GM21367 (cell line): ENCODE data around the gene MUS81.
"Not testable (repeated sequence)": the region's sequence is repeated elsewhere in the genome, so short reads cannot be mapped to it uniquely, and the experiment has no call there.

ENCODE experiments used
- ATAC-seq: cut with Tn5 transposase; IDR thresholded peaks from one replicate; pipeline ENCODE4 v1.9.1; 2021; ENCODE audit not compliant: unreplicated experiment

Gene MUS81, protein sequence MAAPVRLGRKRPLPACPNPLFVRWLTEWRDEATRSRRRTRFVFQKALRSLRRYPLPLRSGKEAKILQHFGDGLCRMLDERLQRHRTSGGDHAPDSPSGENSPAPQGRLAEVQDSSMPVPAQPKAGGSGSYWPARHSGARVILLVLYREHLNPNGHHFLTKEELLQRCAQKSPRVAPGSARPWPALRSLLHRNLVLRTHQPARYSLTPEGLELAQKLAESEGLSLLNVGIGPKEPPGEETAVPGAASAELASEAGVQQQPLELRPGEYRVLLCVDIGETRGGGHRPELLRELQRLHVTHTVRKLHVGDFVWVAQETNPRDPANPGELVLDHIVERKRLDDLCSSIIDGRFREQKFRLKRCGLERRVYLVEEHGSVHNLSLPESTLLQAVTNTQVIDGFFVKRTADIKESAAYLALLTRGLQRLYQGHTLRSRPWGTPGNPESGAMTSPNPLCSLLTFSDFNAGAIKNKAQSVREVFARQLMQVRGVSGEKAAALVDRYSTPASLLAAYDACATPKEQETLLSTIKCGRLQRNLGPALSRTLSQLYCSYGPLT

DNA sequence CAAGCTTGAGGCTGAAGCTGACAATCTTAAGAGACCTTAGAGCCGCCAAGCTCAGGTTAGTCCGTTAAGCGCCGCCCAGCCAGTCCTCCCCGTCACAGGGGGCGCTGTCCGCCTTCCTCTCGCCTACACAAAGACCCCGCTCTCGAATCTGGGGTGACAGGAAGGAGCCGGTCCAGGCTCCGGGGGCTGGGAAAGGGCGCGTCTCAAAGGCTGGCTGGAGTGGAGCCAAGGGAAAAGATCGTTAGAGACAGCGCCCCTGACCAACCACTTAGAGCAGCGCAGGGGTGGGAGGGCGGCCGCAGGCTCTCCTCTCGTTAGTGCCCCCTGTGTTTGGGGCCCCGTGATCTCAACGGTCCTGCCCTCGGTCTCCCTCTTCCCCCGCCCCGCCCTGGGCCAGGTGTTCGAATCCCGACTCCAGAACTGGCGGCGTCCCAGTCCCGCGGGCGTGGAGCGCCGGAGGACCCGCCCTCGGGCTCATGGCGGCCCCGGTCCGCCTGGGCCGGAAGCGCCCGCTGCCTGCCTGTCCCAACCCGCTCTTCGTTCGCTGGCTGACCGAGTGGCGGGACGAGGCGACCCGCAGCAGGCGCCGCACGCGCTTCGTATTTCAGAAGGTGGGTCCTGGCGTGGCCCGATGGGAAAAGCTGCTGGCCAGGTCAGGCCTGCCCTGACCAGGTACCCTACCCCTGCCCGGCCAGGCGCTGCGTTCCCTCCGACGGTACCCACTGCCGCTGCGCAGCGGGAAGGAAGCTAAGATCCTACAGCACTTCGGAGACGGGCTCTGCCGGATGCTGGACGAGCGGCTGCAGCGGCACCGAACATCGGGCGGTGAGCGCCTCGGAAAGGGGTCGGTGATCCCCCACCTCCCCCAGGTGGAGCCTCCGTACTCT is at the start of gene MUS81:
Gene MUS81, plus strand, starts transcription at position 156 of the 887 bp plus-strand sequence. Its CDS starts 321 bp downstream, at position 477.
- ATAC-seq: no peak

DNA sequence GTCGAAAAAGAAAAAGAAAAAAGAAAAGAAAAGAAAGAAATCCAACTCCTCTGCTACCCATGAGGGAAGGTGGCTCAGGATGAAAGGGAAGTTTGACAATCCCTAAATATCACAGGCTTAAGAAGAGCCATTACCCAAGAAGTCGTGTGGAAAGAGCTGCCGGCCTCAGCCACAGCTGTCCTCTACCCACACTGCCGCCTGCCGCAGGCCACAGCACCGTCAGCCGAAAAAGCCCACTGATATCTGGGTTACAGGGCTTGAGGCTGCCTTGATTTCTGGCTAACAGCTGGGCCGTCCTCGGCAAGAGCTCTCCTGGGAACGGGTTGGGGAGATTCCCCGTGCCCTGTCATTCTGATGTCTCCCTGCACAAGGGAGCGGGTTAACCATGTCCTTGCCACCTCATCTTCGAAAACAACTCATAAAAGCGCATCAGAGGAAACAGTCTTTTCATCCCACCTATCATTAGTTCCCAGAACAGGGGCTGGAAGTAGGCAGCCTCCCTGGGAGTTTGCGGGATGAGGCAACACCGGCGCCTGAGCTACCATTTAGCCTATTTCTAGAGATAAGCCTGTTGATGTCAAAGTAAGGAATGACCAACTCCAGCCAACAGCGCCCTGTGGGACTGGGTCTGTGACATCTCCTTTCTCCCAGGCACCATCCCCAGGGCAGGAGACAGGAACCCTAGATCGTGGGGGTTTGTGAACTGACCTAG is 48.3 kb upstream of the MUS81 start:
- ATAC-seq: no peak

DNA sequence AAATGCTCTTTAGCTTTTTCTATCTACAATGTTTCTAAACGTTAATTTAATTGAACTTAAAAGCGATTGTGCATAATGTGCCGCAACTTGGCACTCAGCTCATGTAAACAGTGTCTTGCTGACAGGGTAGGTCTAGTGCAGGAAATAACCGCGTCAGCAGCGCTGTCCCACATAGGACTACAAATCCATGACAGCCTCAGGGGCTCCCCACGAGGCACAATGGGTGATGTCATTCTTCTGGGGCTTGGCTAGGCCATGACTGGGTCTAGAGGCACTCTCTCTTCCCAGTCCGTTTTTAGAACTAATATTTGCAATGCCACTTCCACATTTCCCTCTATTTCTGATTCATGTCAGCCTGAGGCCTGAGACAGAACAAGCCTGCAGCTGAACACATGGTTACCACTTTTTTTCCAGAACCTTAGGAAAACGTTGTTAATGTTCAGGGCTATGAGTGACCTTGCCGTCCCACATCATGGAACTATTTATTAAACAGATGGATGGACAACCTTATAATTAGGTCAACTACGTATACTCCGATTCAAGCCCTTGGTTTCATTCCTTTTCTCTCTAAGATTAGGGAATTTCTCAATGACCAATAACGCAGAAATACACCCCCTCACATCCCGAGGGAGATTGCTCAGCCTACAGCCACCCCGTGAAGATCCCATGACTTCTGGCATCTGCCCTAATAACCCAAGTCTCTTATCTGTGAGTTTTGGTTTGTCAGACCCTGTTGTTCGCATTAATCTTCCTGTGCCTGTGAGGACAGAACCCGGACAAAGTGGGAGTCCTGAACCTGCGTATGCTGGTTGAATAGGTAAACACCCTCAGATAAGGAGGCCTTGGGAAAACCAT is 45.9 kb upstream of the MUS81 start:
- no peak for ATAC-seq

DNA sequence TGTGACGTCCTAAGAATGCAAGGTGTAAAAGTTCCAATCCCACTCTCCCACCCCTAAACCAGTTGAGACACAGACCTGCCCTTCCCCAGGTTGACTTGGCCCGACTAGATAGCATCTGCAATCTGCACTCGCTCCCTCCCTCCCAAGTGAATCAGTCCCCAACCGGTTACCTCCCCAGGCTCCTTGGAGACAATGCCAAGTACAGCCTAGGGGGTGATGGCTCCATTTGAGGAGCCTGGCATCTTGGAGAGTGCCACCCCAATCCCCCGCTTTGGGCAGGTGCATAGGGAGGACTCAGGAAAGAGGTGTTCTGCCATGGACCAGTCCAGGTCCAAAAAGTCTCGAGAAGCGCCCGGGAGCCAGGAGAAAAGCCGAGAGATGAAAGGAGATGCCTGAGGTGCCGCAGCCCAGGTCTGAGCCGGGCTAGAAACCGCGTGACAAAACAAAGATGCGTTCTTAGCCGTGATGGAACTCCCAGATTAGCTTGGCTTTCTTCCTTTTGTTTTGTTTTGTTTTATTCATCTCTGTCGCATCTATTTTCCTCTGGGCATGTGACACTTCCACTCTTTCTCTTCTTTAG is 45.2 kb upstream of the MUS81 start:
- ATAC-seq: no peak

DNA sequence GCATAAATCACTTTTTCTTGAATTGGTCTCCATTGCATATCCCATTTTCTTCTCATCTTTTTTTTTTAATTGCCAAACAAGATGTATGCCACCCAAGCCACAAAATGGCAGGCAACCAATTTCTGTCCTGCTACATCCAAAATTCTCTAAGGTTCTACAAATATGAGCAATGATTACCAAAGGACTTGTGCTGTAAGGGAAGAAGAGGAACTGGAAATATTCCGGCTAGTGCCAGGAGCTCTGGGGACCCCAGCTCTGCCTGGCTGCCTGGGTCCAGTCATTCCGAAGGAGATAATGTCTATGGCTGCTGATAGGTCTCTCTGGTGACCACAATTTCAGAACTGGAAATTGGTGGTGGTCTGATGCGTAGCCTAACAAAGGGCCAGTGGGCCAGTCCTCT is 43.5 kb upstream of the MUS81 start:
- ATAC-seq: no peak

DNA sequence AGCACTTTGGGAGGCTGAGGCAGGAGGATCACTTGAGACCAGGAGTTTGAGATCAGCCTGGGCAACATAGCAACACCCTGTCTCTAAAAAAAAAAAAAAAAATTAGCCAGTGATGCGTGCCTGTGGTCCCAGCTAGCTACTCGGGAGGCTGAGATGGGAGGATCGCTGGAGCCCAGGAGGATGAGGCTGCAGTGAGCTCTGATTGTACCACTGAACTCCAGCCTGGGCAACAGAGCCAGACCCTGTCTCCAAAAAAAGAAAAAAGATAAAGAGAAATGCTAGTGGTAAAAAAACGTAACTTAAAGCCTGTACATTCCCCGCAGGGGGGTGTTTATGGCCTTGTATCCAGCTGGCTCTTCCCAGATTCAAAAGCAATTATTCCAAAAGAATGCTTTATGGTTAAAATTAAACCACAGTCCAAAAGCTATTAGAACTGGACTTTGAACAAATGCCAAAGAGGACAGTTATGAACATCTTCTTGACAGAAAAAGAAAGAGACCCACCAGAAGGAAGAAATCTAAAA is 42.9 kb upstream of the MUS81 start:
- ATAC-seq: no peak

DNA sequence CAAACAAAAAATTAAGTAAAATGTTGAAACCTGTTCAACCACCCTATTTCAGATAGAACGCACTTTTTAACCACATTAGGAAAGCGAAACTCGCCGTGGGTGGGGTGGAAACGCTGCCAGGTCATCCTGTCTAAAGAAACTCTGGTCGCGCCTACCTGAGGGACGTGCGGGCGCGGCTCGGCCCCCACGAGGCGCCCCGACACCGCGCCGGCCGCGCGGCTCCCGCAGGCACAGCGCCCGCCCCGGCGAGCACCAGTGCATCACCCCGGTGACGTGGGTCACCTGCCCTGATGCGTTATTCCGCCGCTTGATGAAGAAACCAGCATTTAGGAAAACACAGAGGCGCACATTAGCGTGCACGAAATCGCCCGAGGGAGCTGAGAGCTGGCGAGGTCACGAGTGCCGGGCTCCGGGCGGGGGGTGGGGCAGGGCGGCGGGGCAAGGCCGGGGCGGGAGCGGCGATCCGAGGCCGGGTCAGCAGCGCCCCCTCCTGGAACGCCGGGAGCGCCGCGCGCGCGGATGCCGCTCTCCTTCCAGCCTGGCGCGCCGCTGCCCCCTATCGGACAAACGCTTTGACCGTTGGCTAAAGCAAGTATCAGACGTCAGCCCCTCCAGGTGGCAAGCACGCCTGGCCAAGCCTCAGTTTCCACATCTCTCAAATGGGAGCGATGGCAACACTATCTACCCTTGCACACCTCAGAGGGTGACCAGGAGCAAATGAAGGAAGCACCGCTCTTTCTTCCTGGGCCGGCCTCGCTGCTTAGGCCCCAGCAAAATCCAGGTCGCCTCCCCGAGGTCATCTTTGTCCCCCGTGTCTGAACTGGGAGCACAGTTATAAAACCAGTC is 42.2 kb upstream of the MUS81 start:
- peak; percentile 67 for ATAC-seq

DNA sequence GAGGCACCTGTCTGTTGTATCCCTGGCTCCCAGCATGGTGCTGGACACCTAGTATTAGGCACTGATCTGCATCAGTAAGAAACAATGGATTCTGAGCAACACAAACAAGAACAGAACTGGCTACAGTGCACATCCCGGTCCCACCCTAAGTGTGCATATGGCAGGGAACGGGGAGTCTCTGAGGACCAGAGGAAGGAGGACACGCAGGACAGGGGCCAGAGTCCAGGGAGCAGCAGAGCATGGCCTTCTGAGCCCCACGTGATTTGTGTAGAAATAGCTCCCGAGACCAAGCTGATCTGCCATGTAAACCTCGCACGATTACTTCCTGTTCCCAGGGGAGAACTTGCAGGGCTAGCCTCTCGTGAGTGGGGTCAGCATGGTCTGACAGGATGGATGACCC is 39.1 kb upstream of the MUS81 start:
- ATAC-seq: no peak

DNA sequence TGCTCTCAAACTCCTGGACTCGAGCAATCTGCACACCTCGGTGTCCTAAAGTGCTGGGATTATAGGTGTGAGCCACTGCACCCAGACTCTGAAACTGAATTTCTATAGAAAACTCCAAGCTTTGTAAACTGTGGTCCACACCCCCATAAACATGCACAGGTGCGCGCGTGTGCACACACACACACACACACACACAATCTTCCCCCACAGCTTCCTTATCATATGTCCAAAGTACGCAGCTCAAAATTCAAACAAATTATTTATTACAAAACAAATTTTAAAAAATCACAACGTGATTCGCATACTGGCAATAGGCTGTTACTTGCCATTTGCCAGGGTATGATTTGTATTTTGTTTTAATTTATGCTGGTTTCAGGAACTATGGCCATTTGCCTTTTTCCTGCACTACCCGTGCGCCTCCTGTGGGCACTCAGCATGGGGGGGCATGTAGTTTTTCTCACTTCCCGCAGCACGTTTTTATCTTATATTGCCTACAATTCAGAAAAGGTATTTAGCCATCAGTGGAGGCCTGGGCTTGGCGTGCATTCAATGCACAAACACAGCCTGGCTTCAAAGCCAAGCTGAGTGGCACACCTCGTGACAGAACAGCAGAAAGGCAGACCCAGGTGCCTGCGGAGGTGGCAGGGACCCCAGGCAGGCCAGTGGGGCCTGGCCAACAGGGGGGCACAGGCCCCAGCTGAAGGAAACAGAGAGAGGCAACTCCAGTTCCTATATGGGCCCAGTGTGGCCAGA is 37.3 kb upstream of the MUS81 start:
- no peak for ATAC-seq

DNA sequence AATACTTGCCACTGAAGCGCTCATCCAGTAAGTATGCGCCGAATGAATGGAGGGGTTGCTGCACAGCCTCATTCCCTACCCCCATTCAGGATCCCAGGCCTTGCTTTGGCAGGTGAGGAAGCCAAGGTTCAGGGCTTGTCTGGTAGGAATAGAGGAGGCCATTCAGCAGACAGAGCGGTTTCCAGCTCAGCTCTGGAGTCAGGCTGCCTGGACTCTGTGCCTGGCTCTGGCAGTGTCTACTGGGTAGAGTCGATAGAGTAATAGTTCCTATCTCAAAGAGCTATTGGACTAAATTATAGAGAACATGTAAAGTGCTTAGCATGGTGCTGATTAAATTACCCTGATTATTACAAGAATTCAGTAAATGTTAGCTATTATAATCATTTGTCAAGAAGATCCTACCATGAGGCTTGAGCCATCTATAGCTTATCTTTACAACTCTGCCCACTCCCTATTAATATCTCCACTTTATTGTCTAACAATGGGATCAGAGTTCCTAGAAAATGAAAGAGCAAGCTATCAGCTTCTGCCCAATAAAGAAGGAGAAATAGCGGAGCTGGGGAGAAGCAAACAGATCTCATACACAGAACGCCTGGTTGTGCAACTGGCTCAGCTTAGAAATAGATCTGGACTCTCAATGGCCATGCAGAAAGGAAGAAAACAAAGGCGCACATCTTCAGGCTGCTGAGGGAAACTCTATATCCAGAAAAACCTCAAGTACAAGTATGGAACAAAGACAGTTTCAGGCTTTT is 33.1 kb upstream of the MUS81 start:
- no peak for ATAC-seq

DNA sequence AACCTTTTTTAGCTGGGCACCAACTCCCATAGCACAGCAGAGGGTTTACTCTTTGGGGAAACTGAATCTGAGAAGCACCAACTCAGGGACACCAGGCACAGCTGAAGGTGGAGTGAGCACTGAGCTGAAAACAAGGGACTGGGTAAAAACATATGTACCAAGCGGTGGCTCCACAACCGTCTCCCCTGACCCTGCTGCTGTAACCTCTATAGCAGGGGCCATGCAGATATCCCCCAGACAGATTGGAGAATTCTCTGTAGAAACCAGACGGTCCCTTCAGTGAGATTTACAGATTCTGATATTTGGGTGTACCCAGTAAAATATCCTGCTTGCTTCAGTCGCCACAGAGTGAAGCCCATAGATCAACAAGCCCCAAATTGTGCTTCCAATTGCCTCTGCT is 30.8 kb upstream of the MUS81 start:
- ATAC-seq: no peak

DNA sequence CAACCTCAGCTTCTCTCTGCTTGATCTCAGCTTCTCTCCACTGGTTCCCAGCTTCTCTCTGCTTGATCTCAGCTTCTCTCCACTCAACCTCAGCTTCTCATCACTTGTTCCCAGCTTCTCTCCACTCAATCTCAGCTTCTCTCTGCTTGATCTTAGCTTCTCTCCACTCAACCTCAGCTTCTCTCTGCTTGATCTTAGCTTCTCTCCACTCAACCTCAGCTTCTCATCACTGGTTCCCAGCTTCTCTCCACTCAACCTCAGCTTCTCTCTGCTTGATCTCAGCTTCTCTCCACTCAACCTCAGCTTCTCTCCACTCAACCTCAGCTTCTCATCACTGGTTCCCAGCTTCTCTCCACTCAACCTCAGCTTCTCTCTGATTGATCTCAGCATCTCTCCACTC is 28.0 kb upstream of the MUS81 start:
- not testable (repeated sequence) for ATAC-seq

DNA sequence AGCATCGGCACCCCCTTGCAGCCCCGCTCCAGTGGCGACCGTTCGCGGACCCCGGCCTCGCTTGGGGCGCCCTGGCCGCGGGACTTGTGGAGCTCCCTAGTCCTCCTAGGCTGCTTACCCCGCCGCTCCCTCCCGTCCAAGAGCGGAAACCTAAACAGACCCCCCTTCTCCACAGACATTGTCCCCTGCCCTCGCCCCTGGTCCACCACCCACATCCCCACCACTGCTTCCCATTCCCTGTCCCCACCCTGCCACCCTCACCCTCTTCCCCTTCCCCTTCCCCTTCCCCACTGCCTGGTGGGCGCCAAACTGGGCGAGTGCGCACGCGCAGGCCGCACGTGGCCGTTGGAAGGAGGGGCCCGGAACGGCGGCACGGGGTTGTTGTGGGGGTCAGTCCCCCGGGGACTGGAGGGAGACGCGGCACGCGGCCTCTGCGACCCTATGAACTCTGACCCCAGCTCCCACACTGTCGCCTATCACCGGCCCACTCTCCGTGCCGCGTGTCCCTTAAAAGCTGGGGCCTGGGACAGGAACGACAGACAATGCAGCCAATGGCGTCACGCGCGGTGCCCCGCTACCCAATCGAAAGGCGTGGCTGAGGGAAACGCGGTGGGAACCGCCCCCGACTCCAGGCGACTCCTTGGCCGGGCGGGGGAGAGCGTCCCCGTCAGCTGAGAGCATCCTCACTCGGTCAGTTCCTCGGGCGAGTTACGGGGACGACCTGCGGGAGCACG is 26.8 kb upstream of the MUS81 start, which contains the start of gene SNX32:
Gene SNX32, plus strand, starts transcription at position 667 of the 734 bp plus-strand sequence. CDS start 103 bp downstream, outside the sequence.
- ATAC-seq: no peak

DNA sequence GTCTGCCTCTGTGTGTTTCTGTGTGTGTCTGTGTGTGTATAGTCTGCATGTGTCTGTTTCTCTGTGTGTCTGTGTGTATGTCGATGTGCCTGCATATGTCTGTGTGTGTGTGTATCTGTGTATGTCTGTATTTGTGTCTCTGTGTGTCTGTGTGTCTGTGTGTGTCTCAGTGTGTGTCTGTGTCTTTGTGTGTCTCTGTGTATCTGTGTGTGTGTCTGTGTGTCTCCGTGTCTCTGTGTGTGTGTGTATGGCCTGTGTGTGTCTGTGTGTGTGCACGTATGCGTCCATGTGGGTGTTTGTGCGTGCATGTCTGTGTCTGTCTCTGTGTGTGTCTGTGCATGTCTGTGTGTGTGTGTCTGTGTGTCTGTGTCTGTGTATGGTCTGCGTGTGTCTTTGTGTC is 26.0 kb upstream of the MUS81 start:
- no peak for ATAC-seq

DNA sequence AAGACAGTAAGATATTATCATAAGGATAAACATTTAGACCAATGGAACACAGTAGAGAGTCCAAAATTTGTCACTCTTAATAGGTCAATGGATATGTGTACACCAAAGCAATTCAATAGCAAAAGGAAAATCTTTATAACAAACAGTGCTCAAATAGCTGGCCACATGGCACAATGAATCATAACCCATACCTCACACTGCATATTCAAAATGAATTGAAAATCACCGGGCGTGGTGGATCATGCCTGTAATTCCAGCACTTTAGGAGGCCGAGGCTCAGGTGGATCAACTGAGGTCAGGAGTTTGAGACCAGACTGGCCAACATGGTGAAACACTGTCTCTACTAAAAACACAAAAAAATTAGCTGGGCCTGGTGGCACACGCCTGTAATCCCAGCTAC is 18.1 kb upstream of the MUS81 start:
- ATAC-seq: no peak

DNA sequence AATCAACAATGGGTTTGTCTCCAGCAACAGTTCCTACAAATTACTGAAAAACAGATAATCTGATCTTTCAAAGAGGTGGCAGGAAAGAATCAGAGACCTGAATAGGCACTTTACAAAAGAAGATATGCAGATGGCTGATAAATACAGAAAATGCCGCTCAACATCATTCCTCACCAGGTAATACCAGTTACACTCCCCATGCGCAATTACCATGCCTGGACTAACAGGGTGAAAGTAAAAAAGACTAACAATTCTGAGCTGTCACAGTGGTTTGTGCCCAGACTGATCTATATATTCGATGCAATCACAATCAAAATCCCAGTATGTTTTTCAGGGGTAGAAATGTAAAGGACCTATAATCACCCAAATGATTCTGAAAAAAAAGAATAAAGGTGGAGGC is 16.4 kb upstream of the MUS81 start:
- no peak for ATAC-seq
